Measurements from ENCODE around the gene WARS2. TPM values are rescaled to one million over a fixed set of nuclear protein-coding genes. Genes with fewer than 3 reads are reported as not detected.

WARS2 gene
- total and polyA plus RNA-seq, 2 donors from 2014 or later = 13.9 to 14.8 TPM

DNA sequence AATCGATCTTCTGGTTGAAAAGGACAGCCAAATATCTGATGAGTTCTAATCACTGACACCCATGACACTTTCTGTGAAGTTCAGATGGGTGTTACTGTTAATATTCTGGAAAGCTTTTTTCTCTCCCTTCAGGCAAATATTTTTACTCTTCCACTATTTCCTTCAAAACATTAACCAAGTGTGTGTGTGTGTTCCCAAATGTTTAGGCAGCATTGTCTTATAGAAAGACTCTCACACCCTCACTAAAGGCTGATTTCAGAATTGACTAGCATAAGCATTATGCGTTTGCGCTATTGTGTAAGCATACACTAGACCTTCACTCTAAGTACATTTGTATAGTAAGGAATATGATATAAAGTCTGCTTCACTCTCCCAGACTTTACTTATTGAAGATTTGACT, 24.7 kb downstream of the WARS2 start:
- intact Hi-C loops (cut with DNase I) = no loop called here
- FAIRE-seq = no peak

DNA sequence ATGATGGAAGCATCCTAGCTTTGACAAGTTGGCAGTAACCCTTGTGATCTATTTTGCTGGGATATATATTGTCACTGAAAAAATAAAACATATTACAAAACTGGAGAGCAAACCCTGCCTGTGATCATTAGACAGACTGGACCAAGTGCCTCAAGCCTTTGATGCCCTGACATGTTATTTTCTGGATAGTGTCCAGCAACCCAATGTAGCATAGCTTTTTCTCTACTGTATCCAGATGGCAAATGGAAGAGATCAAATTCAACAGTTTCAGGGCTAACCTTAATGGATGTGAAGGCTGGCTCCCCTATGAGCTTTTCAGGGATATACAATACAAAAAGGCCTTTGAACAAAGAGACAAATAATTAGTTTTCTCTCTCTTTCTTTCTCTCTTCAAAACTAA, 25.1 kb downstream of the WARS2 start:
- H3K36me3 ChIP-seq (ENCODE audit: control insufficient read depth in 2 of 3, insufficient read depth in 3 of 3, low read length in 3 of 3) = no peaks in the 10 kb centered on the region
- H3K27ac ChIP-seq (ENCODE audit: low read depth in 2 of 2, low read length in 2 of 2) = no peak overlapping the region
- intact Hi-C loops (cut with DNase I) = no loop called here
- FAIRE-seq (no peak), DNase-seq (peak in 1 of 5 donors; percentile 7)
- no peak overlapping the region for H3K9ac ChIP-seq (ENCODE audit: low read length in 3 of 3)
- H3K27me3 ChIP-seq (ENCODE audit: control insufficient read depth, insufficient read depth, low read length) = no peaks in the 10 kb centered on the region
- TF ChIP-seq, protein P1, sequence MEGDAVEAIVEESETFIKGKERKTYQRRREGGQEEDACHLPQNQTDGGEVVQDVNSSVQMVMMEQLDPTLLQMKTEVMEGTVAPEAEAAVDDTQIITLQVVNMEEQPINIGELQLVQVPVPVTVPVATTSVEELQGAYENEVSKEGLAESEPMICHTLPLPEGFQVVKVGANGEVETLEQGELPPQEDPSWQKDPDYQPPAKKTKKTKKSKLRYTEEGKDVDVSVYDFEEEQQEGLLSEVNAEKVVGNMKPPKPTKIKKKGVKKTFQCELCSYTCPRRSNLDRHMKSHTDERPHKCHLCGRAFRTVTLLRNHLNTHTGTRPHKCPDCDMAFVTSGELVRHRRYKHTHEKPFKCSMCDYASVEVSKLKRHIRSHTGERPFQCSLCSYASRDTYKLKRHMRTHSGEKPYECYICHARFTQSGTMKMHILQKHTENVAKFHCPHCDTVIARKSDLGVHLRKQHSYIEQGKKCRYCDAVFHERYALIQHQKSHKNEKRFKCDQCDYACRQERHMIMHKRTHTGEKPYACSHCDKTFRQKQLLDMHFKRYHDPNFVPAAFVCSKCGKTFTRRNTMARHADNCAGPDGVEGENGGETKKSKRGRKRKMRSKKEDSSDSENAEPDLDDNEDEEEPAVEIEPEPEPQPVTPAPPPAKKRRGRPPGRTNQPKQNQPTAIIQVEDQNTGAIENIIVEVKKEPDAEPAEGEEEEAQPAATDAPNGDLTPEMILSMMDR (IDR thresholded peaks at IDR 0.05; ENCODE audit: borderline replicate concordance, extremely low read depth, insufficient read depth) = no peak
- H3K9me3 ChIP-seq (ENCODE audit: control insufficient read depth in 2 of 3, insufficient read depth in 1 of 3, low read length in 3 of 3) = no peaks in the 10 kb centered on the region
- no peak overlapping the region for H3K4me3 ChIP-seq (ENCODE audit: low read length in 3 of 3)
- H3K4me1 ChIP-seq (ENCODE audit: control insufficient read depth in 2 of 3, insufficient read depth in 2 of 3, low read depth in 1 of 3, low read length in 3 of 3) = no peaks in the 10 kb centered on the region

More for the DNA sequence above, 24.7 kb downstream of the WARS2 start:
- H3K4me3 ChIP-seq (ENCODE audit: low read length in 3 of 3) = no peak overlapping the region
- H3K36me3 ChIP-seq (ENCODE audit: control insufficient read depth in 2 of 3, insufficient read depth in 3 of 3, low read length in 3 of 3) = no peaks in the 10 kb centered on the region
- no peak for DNase-seq
- no peaks in the 10 kb centered on the region for H3K9me3 ChIP-seq (ENCODE audit: control insufficient read depth in 2 of 3, insufficient read depth in 1 of 3, low read length in 3 of 3)
- H3K9ac ChIP-seq (ENCODE audit: low read length in 3 of 3) = no peak overlapping the region
- TF ChIP-seq, protein P1 (IDR thresholded peaks at IDR 0.05; ENCODE audit: borderline replicate concordance, extremely low read depth, insufficient read depth) = no peak
- no peak overlapping the region for H3K27ac ChIP-seq (ENCODE audit: low read depth in 2 of 2, low read length in 2 of 2)
- H3K4me1 ChIP-seq (ENCODE audit: control insufficient read depth in 2 of 3, insufficient read depth in 2 of 3, low read depth in 1 of 3, low read length in 3 of 3) = no peaks in the 10 kb centered on the region
- H3K27me3 ChIP-seq (ENCODE audit: control insufficient read depth, insufficient read depth, low read length) = no peaks in the 10 kb centered on the region

DNA sequence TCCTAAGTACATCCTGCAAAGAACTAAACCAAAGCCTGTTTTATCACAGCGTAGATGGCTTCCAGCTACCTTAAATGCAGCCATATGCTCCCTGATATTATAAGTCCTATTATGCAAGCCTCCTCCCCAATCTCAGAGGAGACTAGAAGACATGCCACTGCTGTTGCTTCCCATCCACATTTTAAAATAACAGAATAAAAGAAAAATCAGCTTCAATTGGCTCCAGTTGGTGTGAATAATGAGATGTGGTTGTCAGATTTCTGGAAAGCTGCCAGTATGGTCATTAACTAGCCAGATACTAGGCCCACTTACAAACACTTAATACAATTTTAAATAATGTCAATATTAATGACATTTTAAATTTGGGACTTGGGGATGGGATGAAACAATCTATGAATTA, 25.7 kb downstream of the WARS2 start:
- FAIRE-seq = no peak

More for the DNA sequence above, 25.7 kb downstream of the WARS2 start:
- Histone ChIP-seq H3K36me3 (ENCODE audit: control insufficient read depth in 2 of 3, insufficient read depth in 3 of 3, low read length in 3 of 3) (no peaks in the 10 kb centered on the region), H3K4me3 (ENCODE audit: low read length in 3 of 3) (no peak overlapping the region), H3K4me1 (ENCODE audit: control insufficient read depth in 2 of 3, insufficient read depth in 2 of 3, low read depth in 1 of 3, low read length in 3 of 3) (no peaks in the 10 kb centered on the region), H3K9me3 (ENCODE audit: control insufficient read depth in 2 of 3, insufficient read depth in 1 of 3, low read length in 3 of 3) (no peaks in the 10 kb centered on the region), H3K27me3 (ENCODE audit: control insufficient read depth, insufficient read depth, low read length) (no peaks in the 10 kb centered on the region), H3K9ac (ENCODE audit: low read length in 3 of 3) (no peak overlapping the region), H3K27ac (ENCODE audit: low read depth in 2 of 2, low read length in 2 of 2) (no peak overlapping the region)
- intact Hi-C loops (cut with DNase I) = no loop called here
- DNase-seq = no peak
- TF ChIP-seq, protein P1 (IDR thresholded peaks at IDR 0.05; ENCODE audit: borderline replicate concordance, extremely low read depth, insufficient read depth) = no peak
